ENCODE results near the gene PRPF38A. TPM values are rescaled to one million over a fixed set of nuclear protein-coding genes. Genes with fewer than 3 reads are reported as not detected.
"Not testable (repeated sequence)": the region's sequence is repeated elsewhere in the genome, so short reads cannot be mapped to it uniquely, and the experiment has no call there.

The PRPF38A gene
- total RNA-seq, 1 donor from 2014 or later = 62.7 TPM

DNA sequence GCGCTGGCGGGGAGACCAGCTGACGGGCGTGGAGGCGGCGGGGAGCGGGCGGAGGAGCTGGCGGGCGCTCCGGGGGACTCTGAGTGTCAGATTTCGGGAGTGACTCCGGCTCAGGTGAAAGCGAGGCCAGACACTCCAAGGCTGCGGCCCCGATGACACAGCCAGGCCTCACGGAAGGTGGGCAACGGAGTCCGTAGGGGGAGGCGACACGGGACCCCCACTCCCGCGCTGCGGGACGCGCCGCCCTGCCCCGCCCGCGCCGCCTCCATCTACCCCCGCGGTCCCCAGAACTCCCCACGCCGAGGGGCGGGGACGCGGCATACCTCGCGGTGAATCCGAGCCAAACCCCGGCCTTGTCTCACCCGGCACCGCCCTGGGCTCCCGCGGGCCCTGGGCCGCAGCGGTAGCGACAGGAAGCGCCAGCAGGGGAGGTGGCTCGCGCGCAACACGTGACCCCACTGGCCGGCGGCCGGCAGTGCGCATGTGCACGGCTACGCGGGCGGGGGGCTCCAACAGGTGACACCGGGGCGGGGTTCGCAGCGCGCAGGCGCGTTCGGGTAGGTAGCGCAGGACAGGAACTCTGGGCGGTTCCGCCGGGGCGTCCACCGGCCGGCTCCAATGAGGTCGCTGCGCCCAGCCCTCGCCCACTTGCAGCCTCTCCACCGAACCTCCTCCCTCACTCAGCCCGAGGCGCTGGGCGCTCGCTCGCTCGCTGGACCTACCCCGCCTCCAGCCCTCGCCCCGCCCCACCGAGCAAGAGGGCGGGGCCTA, 38.5 kb upstream of the PRPF38A start, which contains the start of gene CC2D1B:
CC2D1B (minus strand) TSS at position 460 of the 771 bp plus-strand sequence. CDS start 1,585 bp downstream, outside the sequence.
- Mint-ChIP-seq H3K27me3 (no peaks in the 10 kb centered on the region), H3K36me3 (ENCODE audit: insufficient read depth) (peaks cover 7% of the 10 kb centered on the region), H3K9me3 (ENCODE audit: low read depth) (no peaks in the 10 kb centered on the region), H3K27ac (peak within 1 kb of the TSS; percentile 98), H3K4me1 (ENCODE audit: low read depth) (peaks cover 17% of the 10 kb centered on the region), H3K4me3 (ENCODE audit: low read depth) (peak within 1 kb of the TSS; percentile 94)
- TF ChIP-seq, protein P1, sequence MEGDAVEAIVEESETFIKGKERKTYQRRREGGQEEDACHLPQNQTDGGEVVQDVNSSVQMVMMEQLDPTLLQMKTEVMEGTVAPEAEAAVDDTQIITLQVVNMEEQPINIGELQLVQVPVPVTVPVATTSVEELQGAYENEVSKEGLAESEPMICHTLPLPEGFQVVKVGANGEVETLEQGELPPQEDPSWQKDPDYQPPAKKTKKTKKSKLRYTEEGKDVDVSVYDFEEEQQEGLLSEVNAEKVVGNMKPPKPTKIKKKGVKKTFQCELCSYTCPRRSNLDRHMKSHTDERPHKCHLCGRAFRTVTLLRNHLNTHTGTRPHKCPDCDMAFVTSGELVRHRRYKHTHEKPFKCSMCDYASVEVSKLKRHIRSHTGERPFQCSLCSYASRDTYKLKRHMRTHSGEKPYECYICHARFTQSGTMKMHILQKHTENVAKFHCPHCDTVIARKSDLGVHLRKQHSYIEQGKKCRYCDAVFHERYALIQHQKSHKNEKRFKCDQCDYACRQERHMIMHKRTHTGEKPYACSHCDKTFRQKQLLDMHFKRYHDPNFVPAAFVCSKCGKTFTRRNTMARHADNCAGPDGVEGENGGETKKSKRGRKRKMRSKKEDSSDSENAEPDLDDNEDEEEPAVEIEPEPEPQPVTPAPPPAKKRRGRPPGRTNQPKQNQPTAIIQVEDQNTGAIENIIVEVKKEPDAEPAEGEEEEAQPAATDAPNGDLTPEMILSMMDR (IDR thresholded peaks at IDR 0.05; ENCODE audit: unreplicated experiment) = peak; percentile 35
- DNase-seq (ENCODE audit: low spot score, unreplicated experiment) = peak; percentile 100

DNA sequence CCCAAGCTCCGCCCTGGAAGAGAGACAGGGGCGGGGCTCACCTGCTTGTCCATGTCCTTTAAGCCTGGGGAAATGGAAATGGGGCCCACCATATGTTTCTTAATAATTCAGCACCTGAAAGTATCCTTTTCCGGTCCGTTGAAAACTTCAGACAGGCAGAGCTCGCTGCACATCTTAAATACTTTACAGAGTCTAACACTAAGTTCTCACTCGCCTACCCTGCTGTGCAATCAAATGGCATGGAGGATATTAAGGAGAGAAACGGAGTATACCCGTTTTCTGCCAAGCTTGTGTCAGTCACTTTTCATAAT, 37.9 kb upstream of the PRPF38A start:
- H3K9me3 Mint-ChIP-seq (ENCODE audit: low read depth) = no peaks in the 10 kb centered on the region
- TF ChIP-seq, protein P1 (IDR thresholded peaks at IDR 0.05; ENCODE audit: unreplicated experiment) = no peak
- no peaks in the 10 kb centered on the region for H3K27me3 Mint-ChIP-seq
- peaks cover 5% of the 10 kb centered on the region for H3K36me3 Mint-ChIP-seq (ENCODE audit: insufficient read depth)
- H3K27ac Mint-ChIP-seq = peak overlapping the region; percentile 65
- peaks cover 17% of the 10 kb centered on the region for H3K4me1 Mint-ChIP-seq (ENCODE audit: low read depth)
- DNase-seq (ENCODE audit: low spot score, unreplicated experiment) = no peak
- peak overlapping the region; percentile 94 for H3K4me3 Mint-ChIP-seq (ENCODE audit: low read depth)

DNA sequence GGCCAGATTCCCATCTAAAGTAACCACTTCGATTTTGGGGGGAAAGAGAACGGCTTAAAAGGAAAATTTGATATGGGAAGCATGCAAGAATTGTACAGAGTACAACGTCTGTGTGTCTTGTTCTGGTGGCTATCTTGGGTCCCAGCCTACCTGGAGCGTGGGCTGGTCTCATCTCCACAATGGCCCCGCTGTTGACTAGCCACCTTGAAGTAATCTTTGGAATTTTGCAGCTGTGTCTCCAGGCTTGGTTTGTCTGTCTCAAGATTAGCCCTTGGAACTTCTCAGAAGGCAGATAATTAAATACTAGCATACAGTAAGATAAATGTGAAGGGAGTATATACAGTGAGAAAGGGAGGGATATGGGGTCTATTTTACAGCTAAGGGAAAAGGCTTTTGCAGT, 37.1 kb upstream of the PRPF38A start:
- no peak for DNase-seq (ENCODE audit: low spot score, unreplicated experiment)
- H3K27ac Mint-ChIP-seq = no peak overlapping the region
- peaks cover 17% of the 10 kb centered on the region for H3K4me1 Mint-ChIP-seq (ENCODE audit: low read depth)
- H3K4me3 Mint-ChIP-seq (ENCODE audit: low read depth) = peak overlapping the region; percentile 60
- TF ChIP-seq, protein P1 (IDR thresholded peaks at IDR 0.05; ENCODE audit: unreplicated experiment) = no peak
- no peaks in the 10 kb centered on the region for H3K36me3 Mint-ChIP-seq (ENCODE audit: insufficient read depth)
- no peaks in the 10 kb centered on the region for H3K9me3 Mint-ChIP-seq (ENCODE audit: low read depth)
- H3K27me3 Mint-ChIP-seq = no peaks in the 10 kb centered on the region

DNA sequence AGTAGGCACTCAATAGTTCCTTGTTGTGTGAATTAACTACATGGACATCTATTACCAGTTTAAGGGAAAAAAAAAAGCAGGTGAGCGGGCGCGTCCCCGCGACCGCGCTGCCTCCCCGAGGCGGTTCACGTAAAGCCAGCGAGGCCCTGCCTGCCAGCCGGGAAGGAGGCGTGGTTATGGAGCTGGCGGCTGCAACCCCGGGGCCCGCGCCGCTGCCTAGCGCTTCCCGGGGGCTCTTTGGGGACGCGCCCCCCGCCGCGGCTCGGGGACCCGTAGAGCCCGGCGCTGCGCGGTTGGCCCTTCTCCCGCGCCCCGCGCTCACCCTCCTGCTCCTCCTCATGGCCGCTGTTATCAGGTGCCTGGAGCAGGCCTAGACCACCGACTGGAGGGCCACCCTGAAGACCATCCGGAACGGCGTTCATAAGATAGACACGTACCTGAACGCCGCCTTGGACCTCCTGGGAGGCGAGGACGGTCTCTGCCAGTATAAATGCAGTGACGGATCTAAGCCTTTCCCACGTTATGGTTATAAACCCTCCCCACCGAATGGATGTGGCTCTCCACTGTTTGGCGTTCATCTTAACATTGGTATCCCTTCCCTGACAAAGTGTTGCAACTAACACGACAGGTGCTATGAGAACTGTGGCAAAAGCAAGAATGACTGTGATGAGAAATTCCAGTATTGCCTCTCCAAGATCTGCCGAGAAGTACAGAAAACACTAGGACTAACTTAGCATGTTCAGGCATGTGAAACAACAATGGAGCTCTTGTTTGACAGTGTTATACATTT, 35.8 kb upstream of the PRPF38A start:
- DNase-seq (ENCODE audit: low spot score, unreplicated experiment) = peak; percentile 64
- H3K27ac Mint-ChIP-seq = peak overlapping the region; percentile 73
- TF ChIP-seq, protein P1 (IDR thresholded peaks at IDR 0.05; ENCODE audit: unreplicated experiment) = peak; percentile 37
- no peaks in the 10 kb centered on the region for H3K9me3 Mint-ChIP-seq (ENCODE audit: low read depth)
- no peaks in the 10 kb centered on the region for H3K27me3 Mint-ChIP-seq
- H3K4me1 Mint-ChIP-seq (ENCODE audit: low read depth) = peaks cover 17% of the 10 kb centered on the region
- H3K36me3 Mint-ChIP-seq (ENCODE audit: insufficient read depth) = no peaks in the 10 kb centered on the region
- H3K4me3 Mint-ChIP-seq (ENCODE audit: low read depth) = peak overlapping the region; percentile 68

DNA sequence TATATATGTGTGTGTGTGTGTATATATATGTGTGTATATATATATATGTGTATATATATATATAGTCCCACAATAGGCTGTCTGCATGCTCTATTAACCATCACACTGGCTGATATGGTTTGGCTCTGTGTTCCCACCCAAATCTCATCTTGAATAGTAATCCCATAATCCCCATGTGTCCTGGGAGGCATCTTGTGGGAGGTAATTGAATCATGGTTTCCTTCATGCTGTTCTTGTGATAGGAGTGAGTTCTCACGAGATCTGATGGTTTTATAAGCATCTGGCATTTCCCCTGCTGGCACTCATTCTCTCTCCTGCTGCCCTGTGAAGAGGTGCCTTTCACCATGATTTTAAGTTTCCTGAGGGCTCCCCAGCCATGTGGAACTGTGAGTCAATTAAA, 34.6 kb upstream of the PRPF38A start:
- H3K27ac Mint-ChIP-seq; H3K27me3 Mint-ChIP-seq; H3K4me3 Mint-ChIP-seq (ENCODE audit: low read depth); DNase-seq (ENCODE audit: low spot score, unreplicated experiment); H3K36me3 Mint-ChIP-seq (ENCODE audit: insufficient read depth); H3K9me3 Mint-ChIP-seq (ENCODE audit: low read depth): not testable (repeated sequence)
- peaks cover 14% of the 10 kb centered on the region for H3K4me1 Mint-ChIP-seq (ENCODE audit: low read depth)

All from progenitor cell of endocrine pancreas (in vitro differentiated cells).